D721Med (cell line): ENCODE results near the gene SLC34A1.
"Not testable (repeated sequence)": the region's sequence is repeated elsewhere in the genome, so short reads cannot be mapped to it uniquely, and the experiment has no call there.

Experiments
- DNase-seq: peaks from one replicate; pipeline ENCODE4 v3.0.0; 2011; ENCODE audit warnings: low spot score; ENCODE audit not compliant: insufficient read length
- FAIRE-seq: peaks from 2 replicates; lab custom pipeline; 2011; peaks lifted over from hg19 to GRCh38; lab: Jason Lieb, UNC
- CTCF ChIP-seq: IDR thresholded peaks from 2 replicates; pipeline ENCODE4 v1.5.1; 2012; ENCODE audit warnings: mild to moderate bottlenecking, control low read depth; ENCODE audit not compliant: insufficient read depth; ENCODE audit errors: missing control alignments

Gene SLC34A1

GRCh38 chr5:177370488-177371119 is 13.6 kb upstream of the SLC34A1 start:
- no peak for FAIRE-seq

GRCh38 chr5:177371120-177372033 is 12.9 kb upstream of the SLC34A1 start:
- TF ChIP-seq CTCF = no peak
- FAIRE-seq = no peak

More at GRCh38 chr5:177370488-177371119, 13.6 kb upstream of the SLC34A1 start:
- DNase-seq = peak; percentile 67
- TF ChIP-seq CTCF = no peak

GRCh38 chr5:177372034-177372896 is 12.0 kb upstream of the SLC34A1 start:
- no peak for FAIRE-seq
- TF ChIP-seq CTCF = no peak

More at GRCh38 chr5:177371120-177372033, 12.9 kb upstream of the SLC34A1 start:
- DNase-seq = no peak

GRCh38 chr5:177372910-177373309 is 11.3 kb upstream of the SLC34A1 start:
- no peak for FAIRE-seq

More at GRCh38 chr5:177372034-177372896, 12.0 kb upstream of the SLC34A1 start:
- DNase-seq = no peak

GRCh38 chr5:177373806-177374205 is 10.4 kb upstream of the SLC34A1 start:
- no peak for FAIRE-seq
- TF ChIP-seq CTCF = no peak
- DNase-seq = no peak

More at GRCh38 chr5:177372910-177373309, 11.3 kb upstream of the SLC34A1 start:
- TF ChIP-seq CTCF = no peak
- DNase-seq = no peak

- TF ChIP-seq CTCF = no peak
- DNase-seq (no peak), FAIRE-seq (no peak)
Observed at GRCh38 chr5:177374211-177374610, 10.0 kb upstream of the SLC34A1 start.

- FAIRE-seq, DNase-seq: not testable (repeated sequence)
Observed at GRCh38 chr5:177375516-177375915, 8.7 kb upstream of the SLC34A1 start.
